AG10803 (cell line): ENCODE results near the gene STIM1.
"Not testable (repeated sequence)": the region's sequence is repeated elsewhere in the genome, so short reads cannot be mapped to it uniquely, and the experiment has no call there.

Experiments used
- DNase-seq: peaks from one replicate; pipeline ENCODE4 v3.0.0; 2010; ENCODE audit warnings: low read depth
- H3K4me3 ChIP-seq: 2 replicates; pipeline ENCODE4 v1.5.1; 2011; ENCODE audit warnings: mild to moderate bottlenecking, low read length, control low read depth
- CTCF ChIP-seq: conservative IDR thresholded peaks from 2 replicates; pipeline ENCODE4 v1.5.1; 2011; ENCODE audit warnings: mild to moderate bottlenecking, low read length, control low read depth, inconsistent platforms

The STIM1 gene

GRCh38 chr11:3855808-3856491 is 486 bp downstream of the STIM1 start:
- no peak for TF ChIP-seq CTCF
- peak; percentile 23 for DNase-seq
- peak overlapping the region; percentile 83 for H3K4me3 ChIP-seq

- DNase-seq = no peak
- H3K4me3 ChIP-seq = peak overlapping the region; percentile 83
- TF ChIP-seq CTCF = no peak
Observed at GRCh38 chr11:3856856-3857553, 1.5 kb downstream of the STIM1 start.

GRCh38 chr11:3857628-3858027 is 2.2 kb downstream of the STIM1 start:
- DNase-seq = no peak
- H3K4me3 ChIP-seq = no peak overlapping the region

GRCh38 chr11:3859373-3859881 is 4.0 kb downstream of the STIM1 start:
- H3K4me3 ChIP-seq = no peak overlapping the region
- TF ChIP-seq CTCF = no peak
- no peak for DNase-seq

More at GRCh38 chr11:3857628-3858027, 2.2 kb downstream of the STIM1 start:
- no peak for TF ChIP-seq CTCF

- no peak for DNase-seq
- no peak for TF ChIP-seq CTCF
- H3K4me3 ChIP-seq = no peak overlapping the region
Observed at GRCh38 chr11:3860375-3860774, 4.9 kb downstream of the STIM1 start.

GRCh38 chr11:3860898-3861393 is 5.5 kb downstream of the STIM1 start:
- not testable (repeated sequence) for DNase-seq

GRCh38 chr11:3861683-3862082 is 6.2 kb downstream of the STIM1 start:
- DNase-seq = no peak
- H3K4me3 ChIP-seq = no peak overlapping the region
- TF ChIP-seq CTCF = no peak

More at GRCh38 chr11:3860898-3861393, 5.5 kb downstream of the STIM1 start:
- not testable (repeated sequence) for H3K4me3 ChIP-seq
